Peyer's patch (tissue), 4 donors: ENCODE data around the gene EDN2. TPM values are rescaled to one million over a fixed set of nuclear protein-coding genes. Genes with fewer than 3 reads are reported as not detected.
A peak's percentile ranks its signal among the peaks of the same experiment; 100 is the strongest.

Experiments used
- DNase-seq, 3 donors: peaks; one replicate each; pipeline ENCODE4 v3.0.0-alpha.2; 2017 to 2019
- H3K27ac ChIP-seq, 4 donors: fragments of 200-600 bp; sonication (generic); one replicate each; pipeline ENCODE4 v1.5.1; 2016 to 2019
- H3K27me3 ChIP-seq, 2 donors: fragments of 200-600 bp; sonication (generic); one replicate each; pipeline ENCODE4 v1.5.1; 2019
- H3K36me3 ChIP-seq, 3 donors: fragments of 200-600 bp; sonication (generic); one replicate each; pipeline ENCODE4 v1.5.1; 2016 to 2019
- H3K4me1 ChIP-seq, 4 donors: fragments of 200-600 bp; sonication (generic); one replicate each; pipeline ENCODE4 v1.5.1; 2016 to 2019
- H3K4me3 ChIP-seq, 4 donors: fragments of 200-600 bp; sonication (generic); 1 replicate in 3 of 4; 2 replicates in 1 of 4; pipeline ENCODE4 v1.5.1; 2016 to 2019; ENCODE audit warnings: mild to moderate bottlenecking in 1 of 4
- H3K9me3 ChIP-seq, 4 donors: fragments of 200-600 bp; sonication (generic); one replicate each; pipeline ENCODE4 v1.5.1; 2016 to 2019; ENCODE audit warnings: mild to moderate bottlenecking in 1 of 4
- CTCF ChIP-seq, 6 experiments: fragments of 450-650 bp in 4 of 6; fragments of 200-600 bp in 2 of 6; sonication (generic) in 1 of 6; IDR thresholded peaks; one replicate each; pipeline ENCODE4 v1.5.1; 2017 to 2019; ENCODE audit warnings: antibody characterized with exemption in 6 of 6, mild to moderate bottlenecking in 3 of 6, moderate library complexity in 1 of 6
- POLR2A ChIP-seq, 2 donors: fragments of 450-650 bp; IDR thresholded peaks; one replicate each; pipeline ENCODE4 v1.5.1; 2017; ENCODE audit warnings: antibody characterized with exemption in 2 of 2, mild to moderate bottlenecking in 2 of 2, moderate library complexity in 2 of 2
- total RNA-seq, 4 donors: library from RNA; depleted of rRNA; stranded (reverse); fragments of >200 nt; gene quantifications; one replicate each; pipeline ENCODE4 v1.1.0, GENCODE V29; 2016

Gene EDN2
- total RNA-seq, 4 donors from 2014 or later = 43.2 to 75.0 (median 49.1) TPM; not detected in 1

- peaks cover 0 to 34% (median 8%) of the 10 kb centered on the region in 4 donors for H3K4me1 ChIP-seq
- no peaks in the 10 kb centered on the region for H3K9me3 ChIP-seq
- peak in 2 of 3 donors; percentile 73 to 78 for DNase-seq
- no peaks in the 10 kb centered on the region for H3K27me3 ChIP-seq
- TF ChIP-seq POLR2A (IDR thresholded peaks at IDR 0.05) (no peak), CTCF (IDR thresholded peaks at IDR 0.05) (no peak)
- no peaks in the 10 kb centered on the region for H3K36me3 ChIP-seq
- H3K4me3 ChIP-seq = no peak overlapping the region
- H3K27ac ChIP-seq = peak overlapping the region in 3 of 4 donors; percentile 45 to 81 (median 49)
These were observed 30.1 kb downstream of the EDN2 start for GRCh38 chr1:41454406-41454805.

- H3K27me3 ChIP-seq = no peaks in the 10 kb centered on the region
- peaks cover 0 to 33% (median 8%) of the 10 kb centered on the region in 4 donors for H3K4me1 ChIP-seq
- peak overlapping the region in 3 of 4 donors; percentile 12 to 81 (median 48) for H3K27ac ChIP-seq
- no peaks in the 10 kb centered on the region for H3K9me3 ChIP-seq
- H3K4me3 ChIP-seq = no peak overlapping the region
- H3K36me3 ChIP-seq = no peaks in the 10 kb centered on the region
- peak in 1 of 3 donors; percentile 72 for DNase-seq
- TF ChIP-seq CTCF (IDR thresholded peaks at IDR 0.05) (no peak), POLR2A (IDR thresholded peaks at IDR 0.05) (no peak)
These were observed 31.7 kb downstream of the EDN2 start for GRCh38 chr1:41452704-41453290.

GRCh38 chr1:41450747-41451285, 33.7 kb downstream of the EDN2 start:
- H3K27ac ChIP-seq = no peak overlapping the region
- H3K4me1 ChIP-seq = peaks cover 0 to 23% (median 8%) of the 10 kb centered on the region in 4 donors
- TF ChIP-seq CTCF (IDR thresholded peaks at IDR 0.05) = no peak
- no peak for TF ChIP-seq POLR2A (IDR thresholded peaks at IDR 0.05)
- no peaks in the 10 kb centered on the region for H3K9me3 ChIP-seq
- H3K4me3 ChIP-seq = no peak overlapping the region
- DNase-seq = no peak
- no peaks in the 10 kb centered on the region for H3K27me3 ChIP-seq
- no peaks in the 10 kb centered on the region for H3K36me3 ChIP-seq

GRCh38 chr1:41449326-41449921, 35.1 kb downstream of the EDN2 start:
- no peak overlapping the region for H3K27ac ChIP-seq

GRCh38 chr1:41448821-41449220, 35.7 kb downstream of the EDN2 start:
- no peak for DNase-seq
- Histone ChIP-seq H3K27ac (no peak overlapping the region), H3K9me3 (peaks cover 0 to 12% (median 8%) of the 10 kb centered on the region in 4 donors), H3K36me3 (no peaks in the 10 kb centered on the region), H3K4me3 (no peak overlapping the region), H3K4me1 (peaks cover 0 to 15% (median 5%) of the 10 kb centered on the region in 4 donors), H3K27me3 (no peaks in the 10 kb centered on the region)
- no peak for TF ChIP-seq POLR2A (IDR thresholded peaks at IDR 0.05)
- no peak for TF ChIP-seq CTCF (IDR thresholded peaks at IDR 0.05)

More at GRCh38 chr1:41449326-41449921, 35.1 kb downstream of the EDN2 start:
- Histone ChIP-seq H3K4me3 (no peak overlapping the region), H3K4me1 (peaks cover 0 to 20% (median 8%) of the 10 kb centered on the region in 4 donors), H3K9me3 (peaks cover 0 to 6% (median 4%) of the 10 kb centered on the region in 4 donors), H3K27me3 (no peaks in the 10 kb centered on the region), H3K36me3 (no peaks in the 10 kb centered on the region)
- no peak for TF ChIP-seq CTCF (IDR thresholded peaks at IDR 0.05)
- TF ChIP-seq POLR2A (IDR thresholded peaks at IDR 0.05) = no peak
- DNase-seq = no peak
